GM21528 (cell line): ENCODE results near the gene TMCC2.
"Not testable (repeated sequence)": the region's sequence is repeated elsewhere in the genome, so short reads cannot be mapped to it uniquely, and the experiment has no call there.

ENCODE experiments used
- ATAC-seq: cut with Tn5 transposase; IDR thresholded peaks from one replicate; pipeline ENCODE4 v1.9.1; 2021; ENCODE audit warnings: mild to moderate bottlenecking, moderate library complexity; ENCODE audit not compliant: unreplicated experiment, low FRiP score

The TMCC2 gene, protein sequence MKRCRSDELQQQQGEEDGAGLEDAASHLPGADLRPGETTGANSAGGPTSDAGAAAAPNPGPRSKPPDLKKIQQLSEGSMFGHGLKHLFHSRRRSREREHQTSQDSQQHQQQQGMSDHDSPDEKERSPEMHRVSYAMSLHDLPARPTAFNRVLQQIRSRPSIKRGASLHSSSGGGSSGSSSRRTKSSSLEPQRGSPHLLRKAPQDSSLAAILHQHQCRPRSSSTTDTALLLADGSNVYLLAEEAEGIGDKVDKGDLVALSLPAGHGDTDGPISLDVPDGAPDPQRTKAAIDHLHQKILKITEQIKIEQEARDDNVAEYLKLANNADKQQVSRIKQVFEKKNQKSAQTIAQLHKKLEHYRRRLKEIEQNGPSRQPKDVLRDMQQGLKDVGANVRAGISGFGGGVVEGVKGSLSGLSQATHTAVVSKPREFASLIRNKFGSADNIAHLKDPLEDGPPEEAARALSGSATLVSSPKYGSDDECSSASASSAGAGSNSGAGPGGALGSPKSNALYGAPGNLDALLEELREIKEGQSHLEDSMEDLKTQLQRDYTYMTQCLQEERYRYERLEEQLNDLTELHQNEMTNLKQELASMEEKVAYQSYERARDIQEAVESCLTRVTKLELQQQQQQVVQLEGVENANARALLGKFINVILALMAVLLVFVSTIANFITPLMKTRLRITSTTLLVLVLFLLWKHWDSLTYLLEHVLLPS

GRCh38 chr1:205227584-205228013 lies at the start of gene TMCC2:
TMCC2 (plus strand) TSS chr1:205227946; CDS start chr1:205228565, 619 bp downstream.
- ATAC-seq: no peak

- no peak for ATAC-seq
Observed at GRCh38 chr1:205179842-205180241, 47.9 kb upstream of the TMCC2 start.

GRCh38 chr1:205180331-205180730 lies 47.4 kb upstream of the TMCC2 start:
- not testable (repeated sequence) for ATAC-seq

DNA sequence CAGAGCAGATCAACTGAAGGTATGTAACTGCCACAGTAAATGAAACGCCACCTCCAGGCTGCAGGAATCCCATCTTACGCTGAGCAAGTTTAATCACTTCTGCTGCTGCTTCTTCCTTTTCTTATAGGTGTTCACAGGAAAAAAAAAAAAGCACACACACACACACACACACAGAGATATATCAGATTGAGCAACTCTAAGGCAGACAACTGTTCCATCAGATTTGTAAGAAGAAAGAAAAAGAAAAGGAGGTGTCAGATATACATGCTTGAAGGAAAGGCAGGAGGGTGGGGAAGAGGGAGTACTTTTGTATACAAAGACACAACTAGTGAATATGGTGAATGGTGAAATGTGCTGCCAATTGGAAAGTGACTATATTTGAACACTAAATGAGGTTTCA lies 44.8 kb upstream of the TMCC2 start:
- no peak for ATAC-seq

DNA sequence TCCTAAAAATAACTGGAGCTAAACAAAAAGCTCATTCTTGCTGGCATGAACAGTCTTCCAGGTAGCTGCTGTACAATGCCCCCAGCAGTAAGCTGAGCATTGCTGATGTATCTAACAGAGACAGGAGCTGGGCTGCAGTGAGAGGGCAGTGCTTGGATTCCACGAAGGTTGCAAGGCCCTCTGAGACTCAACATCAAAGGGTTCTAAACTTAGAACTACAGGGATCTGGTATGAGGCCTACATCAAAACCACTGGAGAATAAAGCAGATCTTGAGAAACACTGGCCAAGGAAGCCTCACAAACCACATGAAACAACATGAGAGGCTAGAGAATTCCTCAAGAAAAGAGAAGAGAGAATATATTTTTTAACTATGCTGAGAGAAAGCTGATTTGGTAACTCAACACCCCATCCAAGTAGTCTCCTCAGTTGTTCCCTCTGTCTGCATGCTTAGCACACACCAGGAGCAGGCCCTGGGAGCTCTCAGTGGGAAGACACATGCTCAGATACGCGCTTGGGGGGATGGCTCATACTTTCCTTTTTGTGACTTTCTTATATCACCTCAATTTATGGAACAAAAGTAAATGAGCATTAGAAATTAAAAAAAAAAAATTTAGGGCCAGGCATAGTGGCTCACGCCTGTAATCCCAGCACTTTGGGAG lies 43.9 kb upstream of the TMCC2 start:
- ATAC-seq: no peak

DNA sequence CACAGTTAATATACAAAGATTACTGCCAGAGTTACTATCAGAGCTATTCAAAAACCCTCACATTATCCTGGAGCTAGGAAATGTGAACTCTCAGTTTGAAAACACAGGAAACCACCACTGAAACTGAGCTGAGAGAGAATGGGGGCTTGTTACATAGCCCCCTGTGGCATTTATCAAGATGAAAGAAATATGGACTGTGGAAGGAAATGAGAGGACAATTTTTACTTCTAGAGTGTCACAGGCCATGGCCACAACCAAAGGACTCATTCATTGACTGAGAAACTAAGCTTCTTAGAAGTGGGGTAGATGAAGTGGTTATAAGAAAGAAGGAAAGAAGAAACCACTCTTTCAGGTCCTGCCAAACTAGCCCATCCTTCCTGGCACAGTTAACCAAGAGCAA lies 41.6 kb upstream of the TMCC2 start:
- ATAC-seq: no peak

DNA sequence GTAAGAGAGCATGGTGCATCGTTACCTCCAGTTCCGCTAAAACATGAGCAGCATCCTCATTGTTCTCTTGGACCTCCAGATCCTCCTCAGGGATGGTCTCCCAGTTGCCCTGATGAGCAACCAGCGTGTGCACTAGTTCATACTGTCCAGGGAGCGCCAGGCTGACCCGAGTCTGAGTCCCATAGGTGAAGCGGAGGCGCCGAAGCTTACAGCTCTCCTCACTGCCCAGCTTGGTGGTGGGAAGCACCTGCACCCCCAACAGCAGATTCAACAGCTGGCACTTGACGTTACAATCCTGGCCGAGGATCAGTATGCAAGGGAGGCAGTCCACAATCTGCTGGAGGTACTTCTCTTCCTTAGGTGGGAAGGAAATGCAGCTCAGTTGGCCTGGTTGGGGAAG lies 40.3 kb upstream of the TMCC2 start:
- no peak for ATAC-seq

DNA sequence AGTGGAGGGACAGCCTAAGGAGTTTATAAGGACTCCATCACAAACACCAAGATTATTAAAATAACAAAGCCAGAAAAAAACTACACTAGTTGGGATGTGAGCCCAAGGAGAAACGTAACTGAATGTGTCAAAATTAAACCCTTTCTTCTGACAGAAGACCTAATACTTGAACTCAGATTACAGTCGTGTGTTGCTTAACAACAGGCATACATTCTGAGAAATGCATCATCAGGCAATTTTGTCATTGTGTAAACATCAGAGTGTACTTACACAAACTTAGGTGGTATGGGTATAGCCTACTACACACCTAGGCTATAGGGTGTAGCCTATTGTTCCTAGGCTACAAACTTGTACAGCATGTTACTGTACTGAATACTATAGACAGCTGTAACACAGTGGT lies 39.6 kb upstream of the TMCC2 start:
- ATAC-seq: no peak

DNA sequence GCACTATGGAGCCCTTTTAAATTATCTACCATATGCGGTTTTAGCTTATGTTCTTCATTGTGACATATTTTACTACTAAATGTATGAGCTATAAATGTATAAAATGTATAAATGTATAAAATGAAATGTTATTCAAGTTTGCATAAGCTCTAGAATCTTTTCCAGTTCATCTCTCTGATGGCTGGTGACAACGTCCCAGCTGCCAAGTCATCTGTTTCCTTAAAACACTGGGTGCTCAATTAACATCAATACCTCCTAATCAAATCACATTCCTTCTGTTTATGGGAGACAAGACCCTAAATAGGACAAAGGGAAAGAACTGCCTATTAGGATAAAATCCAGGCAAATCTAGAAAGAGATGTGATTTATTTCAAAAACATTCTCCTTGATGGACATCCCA lies 39.1 kb upstream of the TMCC2 start:
- ATAC-seq: no peak

GRCh38 chr1:205189131-205189530 lies 38.6 kb upstream of the TMCC2 start:
- no peak for ATAC-seq

DNA sequence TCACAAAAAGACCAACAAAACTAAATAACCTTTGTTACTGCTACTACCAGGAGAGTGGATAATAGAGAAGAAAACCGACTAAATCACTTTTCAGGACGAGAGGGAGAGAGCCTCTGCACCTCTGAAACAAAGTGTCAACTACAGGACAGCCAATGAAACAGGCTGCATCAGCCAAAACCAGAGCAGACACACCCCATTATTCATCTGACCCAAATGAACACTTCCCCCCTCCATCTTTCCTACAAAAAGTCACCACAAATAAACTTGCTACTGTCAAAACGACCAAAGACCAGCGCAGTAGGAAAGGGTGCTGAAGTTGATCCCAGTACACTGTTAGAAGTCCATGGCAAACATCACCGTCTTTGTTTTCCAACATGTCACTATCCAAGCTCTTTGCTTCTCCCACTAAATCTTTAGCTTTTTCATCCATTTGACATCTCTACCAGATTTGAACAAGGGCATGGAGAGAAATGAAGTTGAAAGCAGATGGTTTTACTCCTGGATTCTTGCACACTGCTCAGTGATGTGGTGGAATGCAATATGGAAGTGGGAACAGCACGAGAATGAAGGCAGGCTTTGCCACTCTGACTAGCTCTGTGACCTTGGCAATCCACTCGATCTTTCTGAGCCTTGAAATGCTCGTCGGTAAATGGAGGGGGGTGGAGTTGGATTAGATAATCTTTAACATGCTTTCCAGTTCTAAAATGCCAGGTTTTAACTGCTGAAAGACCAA lies 36.7 kb upstream of the TMCC2 start:
- no peak for ATAC-seq

GRCh38 chr1:205191622-205192021 lies 36.1 kb upstream of the TMCC2 start:
- ATAC-seq: no peak

DNA sequence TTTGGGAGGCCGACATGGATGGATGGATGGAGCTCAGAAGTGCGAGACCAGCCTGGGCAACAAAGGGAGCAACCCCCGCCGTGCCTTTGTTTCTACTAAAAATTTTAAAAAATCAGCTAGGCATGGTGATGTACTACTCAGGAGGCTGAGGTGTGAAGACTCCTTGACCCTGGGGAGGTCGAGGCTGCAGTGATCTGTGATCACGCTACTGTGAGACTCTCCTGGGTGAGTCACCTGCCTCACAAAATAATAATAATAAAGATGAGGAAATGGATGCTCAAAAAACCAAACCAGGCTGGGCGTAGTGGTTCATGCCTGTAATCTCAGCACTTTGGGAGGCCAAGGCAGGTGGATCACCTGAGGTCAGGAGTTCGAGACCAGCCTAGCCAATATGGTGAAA lies 35.5 kb upstream of the TMCC2 start:
- no peak for ATAC-seq

DNA sequence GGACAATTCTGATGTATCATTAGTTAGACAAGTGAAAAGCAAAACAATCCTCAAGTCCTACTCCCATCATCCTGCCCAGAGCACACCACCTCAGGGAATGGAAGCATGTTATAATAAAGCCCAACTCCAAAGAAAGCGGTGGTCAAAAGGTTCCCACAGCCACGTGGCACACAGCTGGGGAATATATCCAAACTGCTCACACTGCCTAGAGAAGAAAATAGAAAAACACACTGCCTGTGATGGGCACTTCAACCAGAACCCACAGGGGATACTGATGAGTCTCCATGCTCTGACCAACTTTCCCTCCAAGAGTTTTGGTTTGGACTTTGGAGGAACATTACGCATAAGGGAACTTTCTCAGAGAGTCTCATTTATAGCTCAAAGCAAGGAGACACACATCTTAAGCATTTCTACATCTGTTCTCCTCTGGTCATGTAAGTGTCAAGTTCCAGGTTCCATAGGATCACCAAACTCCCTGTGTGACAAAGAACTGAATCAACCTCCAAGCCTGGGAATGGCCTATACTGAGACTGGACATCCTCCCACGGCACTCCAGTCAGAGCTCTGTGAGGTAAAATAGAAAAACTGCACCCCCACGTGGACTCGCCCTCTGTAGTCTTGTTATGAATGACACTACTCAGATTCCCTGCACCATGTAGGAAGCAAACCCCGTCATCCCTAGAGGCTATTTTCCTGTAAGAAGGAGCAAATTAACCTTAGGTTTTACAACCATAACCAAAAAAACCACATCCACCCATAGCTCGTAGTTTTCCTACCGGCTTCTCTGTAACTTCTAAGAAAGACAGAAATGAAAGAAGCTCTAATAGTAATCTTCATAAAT lies 28.4 kb upstream of the TMCC2 start:
- no peak for ATAC-seq

DNA sequence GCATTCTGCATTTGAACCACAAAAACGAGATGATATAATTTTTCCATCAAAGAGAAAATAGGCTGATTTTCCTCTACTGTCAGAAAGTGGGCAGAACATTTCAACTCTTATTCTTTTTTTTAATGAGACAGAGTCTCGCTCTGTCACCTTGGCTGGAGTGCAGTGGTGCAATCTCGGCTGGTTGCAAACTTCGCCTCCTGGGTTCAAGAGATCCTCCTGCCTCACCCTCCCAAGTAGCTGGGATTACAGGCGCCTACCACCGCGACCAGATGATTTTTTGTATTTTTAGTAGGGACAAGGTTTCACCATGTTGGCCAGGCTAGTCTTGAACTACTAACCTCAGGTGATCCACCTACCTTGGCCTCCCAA lies 27.8 kb upstream of the TMCC2 start:
- no peak for ATAC-seq

DNA sequence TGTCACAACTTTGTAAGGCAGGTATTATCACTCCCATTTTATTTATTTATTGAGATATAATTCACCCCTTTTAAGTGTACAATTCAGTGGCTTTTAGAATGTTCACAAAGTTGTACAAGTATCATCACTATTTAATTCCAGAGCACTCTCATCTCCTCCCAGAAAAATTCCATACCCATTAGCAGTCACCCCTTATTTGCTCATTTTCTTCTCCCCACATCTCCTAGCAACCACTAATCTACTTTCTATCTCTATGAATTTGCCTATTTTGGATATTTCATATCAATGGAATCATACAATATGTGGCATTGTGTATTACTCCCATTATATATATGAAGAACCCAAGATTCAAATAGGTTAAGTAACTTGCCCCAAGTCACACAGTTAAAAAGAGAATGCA lies 23.2 kb upstream of the TMCC2 start:
- no peak for ATAC-seq

GRCh38 chr1:205205055-205205454 lies 22.7 kb upstream of the TMCC2 start:
- no peak for ATAC-seq

- no peak for ATAC-seq
Observed at GRCh38 chr1:205208811-205209210, 18.9 kb upstream of the TMCC2 start.

DNA sequence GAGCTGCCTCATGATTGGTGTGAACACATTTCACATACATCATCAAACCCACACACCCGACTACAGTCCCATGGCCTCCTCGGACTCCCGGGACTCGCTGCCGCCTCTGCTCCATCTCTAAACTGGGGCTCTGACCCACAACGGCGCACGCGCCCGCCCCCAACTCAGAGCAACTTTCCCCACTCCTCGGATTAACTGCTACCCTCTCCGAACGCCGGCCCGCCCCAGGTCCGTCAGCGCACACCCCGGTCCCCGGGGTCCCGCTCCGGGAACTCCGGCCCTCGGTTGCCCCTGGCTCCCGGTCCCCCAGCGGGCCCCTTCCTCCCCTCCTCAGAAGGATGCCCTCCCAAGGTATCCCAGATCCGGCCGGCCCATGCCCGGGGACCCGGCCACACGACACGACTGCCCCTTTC lies 17.0 kb upstream of the TMCC2 start:
- peak; percentile 37 for ATAC-seq
